ENCODE measurements around the gene ZNF599.

The ZNF599 gene

GRCh38 chr19:34711890-34712289, 61.1 kb downstream of the ZNF599 start:
- no peak for DNase-seq (ENCODE audit: extremely low read depth, insufficient read length)
- Histone ChIP-seq H3K36me3 (ENCODE audit: control insufficient read depth, insufficient read depth, low read length) (no peaks in the 10 kb centered on the region), H3K27me3 (replicated peaks; ENCODE audit: control insufficient read depth, insufficient read depth, low read length) (no peaks in the 10 kb centered on the region), H3K4me3 (replicated peaks; ENCODE audit: low read depth, low read length) (no peak overlapping the region)
- TF ChIP-seq CTCF (IDR thresholded peaks at IDR 0.05; ENCODE audit: insufficient read depth, low read length, poor library complexity, severe bottlenecking) = no peak
